HG03175 (cell line): Measurements from ENCODE around the gene UBE3D.

ENCODE experiments used
- ATAC-seq: cut with Tn5 transposase; IDR thresholded peaks from one replicate; pipeline ENCODE4 v1.9.1; 2021; ENCODE audit warnings: mild to moderate bottlenecking, moderate library complexity; ENCODE audit not compliant: unreplicated experiment

The UBE3D gene, protein sequence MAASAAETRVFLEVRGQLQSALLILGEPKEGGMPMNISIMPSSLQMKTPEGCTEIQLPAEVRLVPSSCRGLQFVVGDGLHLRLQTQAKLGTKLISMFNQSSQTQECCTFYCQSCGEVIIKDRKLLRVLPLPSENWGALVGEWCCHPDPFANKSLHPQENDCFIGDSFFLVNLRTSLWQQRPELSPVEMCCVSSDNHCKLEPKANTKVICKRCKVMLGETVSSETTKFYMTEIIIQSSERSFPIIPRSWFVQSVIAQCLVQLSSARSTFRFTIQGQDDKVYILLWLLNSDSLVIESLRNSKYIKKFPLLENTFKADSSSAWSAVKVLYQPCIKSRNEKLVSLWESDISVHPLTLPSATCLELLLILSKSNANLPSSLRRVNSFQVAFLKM

DNA sequence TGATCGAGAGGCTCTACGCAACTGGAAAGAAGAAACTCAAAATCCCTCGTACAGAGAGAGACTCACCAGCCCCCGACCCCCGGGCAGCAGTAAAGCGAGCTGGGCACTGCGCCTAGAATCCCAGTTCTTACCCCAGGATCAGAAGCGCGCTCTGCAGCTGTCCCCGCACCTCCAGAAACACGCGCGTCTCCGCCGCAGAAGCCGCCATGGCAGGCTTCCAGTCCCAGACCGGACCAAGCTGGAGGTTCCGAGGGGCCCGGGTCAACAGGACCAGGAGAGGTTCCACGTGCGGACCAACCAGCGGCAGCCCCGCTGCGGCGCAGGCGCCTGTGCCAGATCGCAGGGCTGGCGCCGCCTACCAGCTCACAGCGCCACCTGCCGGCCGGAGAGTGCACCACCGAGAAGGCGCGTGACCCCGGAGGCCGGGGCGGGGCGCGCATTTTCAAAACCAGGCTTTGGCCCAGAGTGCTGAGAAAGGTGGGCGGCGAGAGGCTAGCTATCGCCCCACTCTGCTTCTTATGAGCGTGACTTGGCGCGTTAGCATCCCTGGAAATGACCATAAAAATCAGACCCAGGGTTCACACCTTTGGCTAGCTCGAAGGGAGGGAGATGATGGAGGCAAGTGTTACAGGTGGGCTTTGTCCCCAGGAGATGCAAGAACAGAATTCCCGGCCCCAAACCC, at the start of gene UBE3D:
TSS of gene UBE3D (minus strand) at position 331 of the 682 bp plus-strand sequence. CDS start at position 208, 123 bp downstream.
- peak; percentile 67 for ATAC-seq

DNA sequence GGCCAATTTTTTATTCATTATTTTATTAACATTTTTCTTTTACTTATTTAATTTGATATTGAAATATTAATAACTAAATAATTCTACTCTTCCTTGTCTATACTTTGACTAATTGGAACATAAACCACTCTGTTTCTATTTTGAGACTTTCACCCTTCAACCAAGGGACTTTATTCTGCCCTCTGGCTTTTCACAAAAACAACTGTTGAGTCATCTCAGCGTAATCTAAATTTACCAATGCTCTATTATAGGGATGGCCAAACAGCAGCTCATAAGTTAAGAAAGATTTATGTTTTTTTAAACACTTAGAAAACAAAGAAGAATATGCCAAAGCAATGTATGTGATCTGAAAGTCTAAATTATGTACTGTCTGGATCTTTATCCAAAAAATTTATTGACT, 48.5 kb upstream of the UBE3D start:
- no peak for ATAC-seq

DNA sequence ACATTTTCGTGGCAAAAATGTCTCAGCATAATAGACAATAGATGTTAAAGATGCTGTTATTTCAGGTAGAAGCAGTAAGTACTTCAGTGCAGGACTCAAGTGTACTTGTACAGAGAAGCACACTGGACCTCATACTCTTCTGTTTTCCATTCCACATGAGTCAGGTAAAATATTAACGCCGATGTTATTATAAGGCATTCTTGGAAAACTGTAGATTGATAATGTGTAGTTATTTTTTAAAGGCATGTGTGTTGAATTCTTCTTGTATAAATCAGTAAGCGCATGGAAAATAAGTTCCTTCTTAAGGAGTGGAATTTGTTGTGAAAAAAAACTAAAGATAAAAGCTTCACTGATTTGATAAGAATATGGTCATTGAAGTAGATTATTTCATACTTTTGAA, 47.6 kb upstream of the UBE3D start:
- ATAC-seq, result no peak

DNA sequence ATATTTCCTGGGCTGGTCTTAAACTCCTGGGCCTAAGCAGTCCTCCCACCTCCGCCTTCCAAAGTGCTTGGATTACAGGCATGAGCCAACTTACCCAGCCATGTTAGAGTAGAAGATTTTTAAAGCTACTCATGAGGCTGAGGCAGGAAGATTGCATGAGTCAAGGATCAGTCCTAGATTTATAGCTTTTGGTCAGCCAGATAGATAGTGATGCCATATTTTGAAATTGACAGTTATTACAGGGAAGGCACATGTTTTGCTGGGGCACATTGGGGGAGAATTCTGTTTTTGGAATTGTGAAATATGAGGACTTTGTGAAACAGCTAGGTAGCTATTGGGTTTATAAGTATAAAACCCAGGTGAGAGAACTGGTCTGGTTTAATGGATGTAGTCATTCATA, 42.7 kb upstream of the UBE3D start:
- ATAC-seq, result no peak

DNA sequence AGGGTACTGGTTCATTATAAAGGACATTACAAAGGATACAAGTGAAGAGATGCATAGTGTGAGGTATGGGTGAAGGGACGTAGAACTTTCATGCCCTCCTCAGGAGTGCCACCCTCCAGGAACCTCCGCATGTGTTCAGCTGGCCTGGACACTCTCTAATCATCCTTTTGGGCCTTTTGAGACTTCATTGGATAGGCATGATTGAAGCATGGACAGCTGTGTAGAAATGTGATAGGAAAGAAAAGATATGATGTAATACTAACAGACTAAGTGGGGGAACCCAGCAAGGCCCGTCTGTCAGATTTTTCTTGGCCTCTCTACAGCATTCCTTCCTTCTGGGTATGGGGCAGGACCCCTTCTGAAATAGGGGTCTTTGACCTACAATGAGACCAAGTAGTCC, 32.9 kb upstream of the UBE3D start:
- no peak for ATAC-seq

DNA sequence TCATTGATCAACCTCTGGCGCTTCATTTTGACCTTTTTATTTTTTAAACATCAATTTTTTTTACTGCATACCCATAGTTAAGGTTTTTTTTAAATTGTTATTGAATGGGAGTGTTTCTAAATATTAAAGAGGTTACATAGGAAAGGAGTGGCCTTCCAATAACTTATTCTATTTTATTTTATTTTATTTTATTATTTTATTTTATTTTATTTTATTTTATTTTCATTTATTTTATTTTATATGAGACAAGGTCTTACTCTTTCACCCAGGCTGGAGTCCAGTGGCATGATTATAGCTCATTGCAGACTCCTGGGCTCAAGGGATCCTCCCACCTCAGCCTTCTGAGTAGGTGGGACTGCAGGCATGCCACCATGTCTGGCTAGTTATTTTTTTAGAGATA, 32.0 kb upstream of the UBE3D start:
- no peak for ATAC-seq

DNA sequence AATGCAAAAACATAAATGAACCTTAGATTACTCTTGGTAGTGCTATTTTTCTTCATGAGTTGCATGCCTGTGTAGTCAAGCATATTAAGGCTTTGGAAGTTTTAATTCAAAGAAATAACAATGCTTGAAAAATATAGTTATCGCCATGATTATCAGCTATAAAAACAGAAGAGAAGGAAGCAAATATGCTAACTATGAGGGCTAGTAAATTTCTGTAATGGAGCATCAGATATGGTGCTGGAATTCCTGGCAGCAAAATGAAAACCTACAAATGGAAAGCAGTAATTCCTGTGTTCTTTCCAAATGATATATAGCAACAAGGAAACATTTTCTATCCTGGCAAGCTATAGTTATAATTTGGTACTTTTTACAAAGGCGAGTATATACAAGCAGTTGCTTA, 31.6 kb upstream of the UBE3D start:
- ATAC-seq, result no peak

DNA sequence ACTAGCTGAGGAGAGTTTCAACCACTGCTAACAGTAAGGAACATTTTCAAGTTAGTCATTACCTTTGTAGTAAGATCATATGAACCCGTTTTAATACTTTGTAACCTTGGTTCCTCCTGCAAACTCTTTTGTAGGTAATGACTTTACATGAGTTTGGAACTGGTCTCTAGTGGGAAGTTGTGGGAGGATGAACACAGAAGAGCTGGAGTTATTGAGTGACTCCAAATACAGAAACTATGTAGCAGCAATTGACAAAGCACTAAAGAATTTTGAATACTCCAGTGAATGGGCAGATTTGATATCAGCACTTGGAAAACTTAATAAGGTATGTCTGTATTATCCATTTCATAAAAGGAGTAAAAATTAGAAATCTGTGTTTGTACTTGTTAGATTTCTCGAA, 31.1 kb upstream of the UBE3D start:
- no peak for ATAC-seq

DNA sequence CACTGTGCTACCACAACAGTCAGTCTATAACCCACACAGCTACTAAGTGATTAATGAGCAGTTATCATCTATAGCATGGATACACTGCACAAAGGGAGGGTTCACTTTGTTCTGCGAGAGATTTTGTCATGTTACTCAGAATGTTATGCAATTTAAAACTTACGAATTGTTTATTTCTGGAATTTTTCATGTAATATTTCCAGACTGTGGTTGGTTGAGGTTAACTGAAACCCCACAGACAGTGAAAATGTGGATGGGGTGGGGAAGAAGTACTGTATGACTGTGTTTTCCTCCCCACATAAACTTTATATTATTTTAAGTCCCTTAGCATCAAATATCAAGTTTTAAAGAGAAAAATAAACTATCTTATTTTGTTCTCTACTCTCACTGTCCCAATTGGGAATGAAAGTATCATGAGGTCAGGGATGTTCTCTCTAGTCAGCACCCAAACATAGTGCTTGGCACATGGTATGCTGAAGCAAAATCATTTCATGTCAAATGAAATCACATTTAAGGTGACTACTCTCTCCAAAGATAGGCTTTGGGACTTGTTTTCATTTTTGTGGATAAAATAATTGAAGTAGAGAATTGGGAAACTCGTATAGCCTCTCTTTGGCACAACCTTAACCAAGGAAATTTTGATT, 27.2 kb upstream of the UBE3D start:
- no peak for ATAC-seq

DNA sequence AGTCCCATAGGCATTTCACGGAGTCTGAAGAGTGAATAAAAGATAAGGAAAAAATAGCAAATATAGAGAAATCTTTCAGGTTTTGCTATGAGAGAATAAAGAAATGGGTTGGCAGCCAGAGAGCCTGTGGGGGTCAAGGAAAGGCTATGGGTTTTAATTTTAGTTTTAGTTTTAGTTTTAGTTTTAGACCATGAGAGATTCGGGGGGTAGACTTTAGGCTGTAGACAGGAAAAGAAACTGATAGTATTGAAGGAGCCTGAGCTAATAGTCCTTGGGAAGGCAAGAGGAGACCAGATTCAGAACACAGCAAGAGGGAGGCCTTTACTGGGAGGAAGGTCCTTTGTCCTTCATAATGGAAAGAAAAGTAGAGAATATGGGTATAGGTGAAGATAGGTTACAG, 21.1 kb upstream of the UBE3D start:
- peak; percentile 99 for ATAC-seq

DNA sequence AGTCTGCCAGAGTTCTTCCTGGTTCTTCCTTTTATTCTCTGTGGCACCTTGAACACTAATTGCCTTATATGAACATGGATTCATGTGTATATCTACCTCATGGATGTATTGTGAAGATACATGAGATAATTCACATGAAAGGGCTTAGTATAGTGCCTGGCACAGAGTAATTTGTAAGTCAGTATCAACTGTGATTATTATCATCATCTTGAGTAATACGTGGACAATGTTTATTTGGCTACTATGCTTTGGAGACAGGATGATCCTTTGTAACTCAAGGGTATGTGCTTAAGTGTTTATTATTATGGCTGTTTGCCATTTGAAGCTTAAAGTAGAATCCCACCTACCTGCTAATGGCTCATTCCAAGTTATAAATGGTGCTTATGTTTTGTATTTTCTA, 17.8 kb upstream of the UBE3D start:
- no peak for ATAC-seq

DNA sequence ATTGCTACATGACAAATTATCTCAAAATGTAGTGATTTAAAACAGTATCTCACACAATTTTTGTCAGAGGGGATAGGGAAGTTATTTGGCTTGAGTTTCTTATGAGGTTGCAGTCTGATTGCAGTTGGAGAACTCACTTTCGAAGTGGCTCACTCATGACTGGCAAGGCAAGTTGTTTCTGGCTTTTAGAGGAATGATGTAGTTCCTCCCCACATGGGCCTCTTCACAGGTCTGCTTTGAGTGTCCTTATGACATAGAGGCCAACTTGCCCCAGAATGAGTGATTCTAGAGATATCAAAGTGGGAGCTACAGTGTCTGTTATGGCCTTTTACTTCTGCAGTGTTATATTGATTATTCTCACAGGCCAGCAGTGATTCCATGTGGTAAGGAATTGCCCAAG, 8.0 kb upstream of the UBE3D start:
- ATAC-seq, result no peak

DNA sequence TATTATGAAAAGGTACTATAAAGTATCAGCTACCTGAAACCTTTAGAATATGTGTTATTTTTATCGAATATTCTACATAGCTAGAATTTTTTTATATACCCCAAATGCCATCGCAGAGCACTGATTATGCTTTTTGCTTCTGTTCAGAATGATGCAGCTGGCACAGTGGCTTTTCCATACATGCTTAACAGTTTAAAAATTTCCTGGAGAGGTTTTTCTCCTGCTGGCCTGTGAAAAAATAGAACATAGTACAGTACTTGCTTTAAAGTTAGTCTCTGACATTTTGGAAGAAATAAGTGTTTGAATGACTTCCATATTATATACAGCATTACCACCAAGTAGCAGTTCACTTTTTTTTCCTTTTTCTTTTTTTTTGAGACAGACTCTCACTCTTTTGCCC, 7.1 kb upstream of the UBE3D start:
- ATAC-seq, result no peak

DNA sequence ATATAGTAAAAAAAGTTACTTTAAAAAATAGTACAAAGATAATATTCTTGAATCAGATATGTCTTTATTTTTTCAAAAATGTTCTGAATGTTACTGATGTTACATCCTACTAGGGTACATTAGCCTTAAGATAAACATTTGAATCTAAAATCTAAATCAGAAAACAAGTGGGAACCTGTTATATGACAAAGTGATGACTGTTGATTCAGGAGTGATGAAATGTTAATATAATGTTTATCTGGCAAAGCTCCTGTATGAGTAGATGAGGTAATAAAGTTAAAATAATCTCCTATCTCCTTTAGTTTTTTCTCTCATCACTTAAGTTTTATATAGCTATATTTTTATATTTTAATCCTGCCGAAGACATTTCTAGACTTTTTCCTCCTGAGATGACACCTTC, 6.1 kb upstream of the UBE3D start:
- no peak for ATAC-seq

DNA sequence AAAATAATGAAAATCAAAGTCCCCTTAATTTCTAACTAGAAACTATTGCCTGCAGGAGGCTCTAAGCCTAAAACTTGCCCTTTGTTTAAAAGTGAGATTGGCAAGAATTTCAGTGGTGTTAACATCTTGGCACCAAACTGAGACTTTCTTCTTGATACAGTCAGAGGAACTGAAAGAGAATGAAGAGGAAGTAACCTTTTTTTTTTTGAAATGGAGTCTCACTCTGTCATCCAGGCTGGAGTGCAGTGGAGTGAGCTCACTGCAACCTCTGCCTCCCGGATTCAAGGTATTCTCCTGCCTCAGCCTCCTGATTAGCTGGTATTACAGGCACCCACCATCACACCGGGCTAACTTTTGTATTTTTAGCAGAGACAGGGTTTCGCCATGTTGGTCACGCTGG, 5.4 kb upstream of the UBE3D start:
- peak; percentile 61 for ATAC-seq

DNA sequence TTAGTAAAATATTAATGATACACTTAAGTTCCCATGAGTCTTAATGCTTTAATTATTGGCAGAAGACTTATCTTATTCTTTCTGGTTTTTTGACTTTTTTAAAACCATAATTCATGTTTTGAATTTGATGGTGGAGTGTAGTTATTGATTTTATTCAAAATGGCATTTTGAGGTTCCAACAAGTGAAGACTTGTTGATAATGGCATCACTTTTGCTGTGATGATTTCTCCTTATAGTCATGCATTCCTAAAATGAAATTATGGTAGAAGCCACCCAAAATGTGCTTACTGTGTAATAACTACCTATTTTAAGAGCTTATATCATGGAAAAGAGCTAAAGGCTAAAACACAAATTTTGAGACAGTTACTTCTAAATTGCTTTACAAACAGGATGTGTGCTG, 4.0 kb upstream of the UBE3D start:
- no peak for ATAC-seq

DNA sequence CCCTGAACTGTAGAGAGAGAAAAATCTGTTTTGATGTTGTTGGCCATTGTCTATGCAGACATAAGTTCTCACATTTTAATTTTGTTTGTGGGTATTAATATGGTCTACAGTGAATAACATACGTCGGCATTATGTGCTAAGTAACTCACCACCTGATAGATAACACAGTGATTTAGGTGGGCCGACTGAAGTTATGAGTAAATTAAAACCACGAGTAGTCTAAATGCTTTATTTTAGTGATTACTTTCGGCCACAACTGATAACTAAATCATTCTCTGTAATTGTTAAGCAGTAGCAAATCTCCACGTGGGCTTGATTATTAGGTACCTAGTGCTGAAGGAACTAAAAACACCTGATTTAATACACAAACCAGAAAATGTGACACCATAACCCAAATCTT, 3.0 kb upstream of the UBE3D start:
- no peak for ATAC-seq

DNA sequence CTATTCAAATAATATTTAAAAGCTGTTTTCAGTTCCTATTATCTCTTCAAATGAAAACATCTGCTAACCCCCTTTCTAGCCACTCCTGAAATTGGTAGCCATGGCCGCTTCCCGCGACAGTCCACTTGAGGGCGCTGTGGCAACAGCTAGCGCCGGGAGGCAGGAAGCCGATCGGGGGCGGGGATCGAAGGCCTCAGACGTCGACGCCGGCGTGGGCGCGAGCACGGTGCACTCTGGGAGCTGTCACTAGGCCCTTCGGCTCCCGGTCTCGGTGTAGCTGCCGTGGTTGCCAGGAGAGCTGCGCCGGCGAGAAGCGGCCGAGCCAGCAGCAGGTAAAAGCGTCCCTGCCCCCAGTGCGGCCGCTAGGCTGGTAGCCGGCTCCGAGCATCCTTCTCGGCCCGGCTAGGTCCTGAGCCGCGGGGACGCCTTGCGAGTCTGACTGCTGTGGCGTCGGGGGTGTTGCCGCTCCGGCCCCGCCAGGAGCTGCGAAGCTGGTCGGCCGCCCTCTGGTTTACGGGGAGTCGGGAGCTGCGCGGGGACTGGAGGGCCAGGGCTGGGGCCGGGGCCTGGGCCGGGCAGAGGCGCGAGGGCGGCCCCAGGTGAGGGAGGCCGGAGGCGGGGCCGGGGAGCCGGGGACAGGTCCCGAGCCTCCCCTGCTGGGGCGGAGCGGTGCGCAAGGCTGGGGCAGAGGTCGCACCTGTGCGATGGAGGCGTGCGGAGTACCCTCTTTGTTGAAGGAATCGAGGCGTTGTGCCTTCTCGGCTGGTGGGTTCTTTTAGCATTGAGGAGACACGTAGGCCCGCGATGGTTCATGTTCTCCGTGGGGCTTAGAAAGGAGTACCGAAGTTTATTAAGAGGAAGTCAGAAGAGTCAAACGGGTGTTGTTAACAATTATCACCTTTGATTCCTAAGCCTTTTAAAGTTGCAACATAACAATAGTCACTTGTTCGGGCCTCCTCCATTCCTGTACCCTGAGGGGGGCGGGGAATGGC, 2.1 kb upstream of the UBE3D start, which contains the start of gene DOP1A:
TSS of gene DOP1A (plus strand) at position 224 of the 992 bp plus-strand sequence. CDS start 29,307 bp downstream, outside the sequence.
- ATAC-seq, result peak; percentile 82

DNA sequence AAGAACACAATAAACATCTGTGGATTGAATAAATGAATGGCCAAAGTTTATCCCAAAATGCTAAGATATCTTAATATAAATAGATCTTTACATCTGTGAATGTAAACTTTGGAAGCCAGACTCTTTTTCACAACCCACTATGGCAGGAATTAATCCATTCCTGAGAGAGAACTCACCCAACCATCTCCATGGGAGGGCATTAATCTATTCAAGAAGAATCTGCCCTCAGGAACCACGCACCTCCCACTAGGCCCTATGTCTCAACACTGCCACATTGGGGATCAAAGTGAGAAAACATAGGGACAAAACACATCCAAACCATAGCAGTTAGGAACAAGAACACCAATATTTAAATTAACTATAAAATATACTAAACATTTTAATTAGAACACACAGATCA, 3.4 kb downstream of the UBE3D start:
- no peak for ATAC-seq

DNA sequence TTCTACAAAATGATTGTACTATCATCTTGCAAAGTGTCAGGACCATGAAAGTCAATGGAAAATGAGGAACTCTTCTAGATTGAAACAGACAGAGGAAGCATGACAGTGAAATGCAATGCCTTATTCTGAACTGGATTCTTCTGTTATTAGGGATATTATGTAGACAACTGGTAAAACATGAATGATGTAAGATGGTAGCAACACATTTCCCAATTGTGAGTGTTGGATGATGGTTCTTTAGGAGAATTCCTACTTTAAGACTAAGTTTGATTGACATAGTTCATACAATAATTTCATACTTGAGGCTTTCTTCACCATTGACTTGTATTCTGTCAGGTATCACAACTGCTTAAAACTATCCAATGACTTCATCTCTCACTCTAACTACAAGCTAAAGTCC, 4.5 kb downstream of the UBE3D start:
- no peak for ATAC-seq
